ENCODE data around the gene PHACTR1.
"Not testable (repeated sequence)": the region's sequence is repeated elsewhere in the genome, so short reads cannot be mapped to it uniquely, and the experiment has no call there.

Gene PHACTR1
- 4.5 to 97.8 (median 35.3) reads per million in 18 experiments for total RNA-seq

- no peak for DNase-seq
Measured at GRCh38 chr6:12716298-12716916, at the start of gene PHACTR1. Gene PHACTR1, plus strand, starts transcription at chr6:12716767.

GRCh38 chr6:12666886-12667285 lies 49.7 kb upstream of the PHACTR1 start:
- no peak for DNase-seq

GRCh38 chr6:12675931-12676330 lies 40.6 kb upstream of the PHACTR1 start:
- no peak for DNase-seq

- no peak for DNase-seq
Measured at GRCh38 chr6:12679341-12679740, 37.2 kb upstream of the PHACTR1 start.

- no peak for DNase-seq
Measured at GRCh38 chr6:12693122-12693521, 23.4 kb upstream of the PHACTR1 start.

GRCh38 chr6:12698298-12698697 lies 18.3 kb upstream of the PHACTR1 start:
- DNase-seq, result no peak

- DNase-seq, result no peak
Measured at GRCh38 chr6:12704946-12705345, 11.6 kb upstream of the PHACTR1 start.

- DNase-seq, result no peak
Measured at GRCh38 chr6:12709116-12709515, 7.5 kb upstream of the PHACTR1 start.

GRCh38 chr6:12709556-12710232 lies 6.9 kb upstream of the PHACTR1 start:
- no peak for DNase-seq

- DNase-seq, result no peak
Measured at GRCh38 chr6:12710921-12711320, 5.6 kb upstream of the PHACTR1 start.

GRCh38 chr6:12714022-12714421 lies 2.5 kb upstream of the PHACTR1 start:
- DNase-seq, result no peak

- no peak for DNase-seq
Measured at GRCh38 chr6:12715437-12715836, 1.1 kb upstream of the PHACTR1 start.

- no peak for DNase-seq
Measured at GRCh38 chr6:12717356-12717755, 789 bp downstream of the PHACTR1 start.

GRCh38 chr6:12718015-12718414 lies 1.4 kb downstream of the PHACTR1 start:
- DNase-seq, result no peak

GRCh38 chr6:12719017-12719416 lies 2.5 kb downstream of the PHACTR1 start:
- DNase-seq, result no peak

GRCh38 chr6:12720310-12720709 lies 3.7 kb downstream of the PHACTR1 start:
- no peak for DNase-seq

GRCh38 chr6:12725263-12725662 lies 8.7 kb downstream of the PHACTR1 start:
- no peak for DNase-seq

GRCh38 chr6:12729467-12729866 lies 12.9 kb downstream of the PHACTR1 start:
- DNase-seq, result no peak

GRCh38 chr6:12730809-12731208 lies 14.2 kb downstream of the PHACTR1 start:
- DNase-seq, result not testable (repeated sequence)

GRCh38 chr6:12733876-12734275 lies 17.3 kb downstream of the PHACTR1 start:
- no peak for DNase-seq

GRCh38 chr6:12735786-12736185 lies 19.2 kb downstream of the PHACTR1 start:
- DNase-seq, result no peak

GRCh38 chr6:12748411-12748810 lies 31.8 kb downstream of the PHACTR1 start:
- no peak for DNase-seq

- DNase-seq, result no peak
Measured at GRCh38 chr6:12748815-12749521, 32.4 kb downstream of the PHACTR1 start.
